Stimulated activated CD4-positive, alpha-beta T cell treated with anti-CD3 and anti-CD28 coated beads, Interleukin-1b, Interleukin-23, amount 100 ng/mL, for 24 hours (primary cell): ENCODE measurements around the gene PTPRJ.
A peak's percentile ranks its signal among the peaks of the same experiment; 100 is the strongest.
"Not testable (repeated sequence)": the region's sequence is repeated elsewhere in the genome, so short reads cannot be mapped to it uniquely, and the experiment has no call there.

Experiments used
- DNase-seq, 4 experiments: peaks; one replicate each; pipeline ENCODE4 v3.0.0-alpha.2; 2020; ENCODE audit warnings: low read depth in 4 of 4, low spot score in 1 of 4

The PTPRJ gene

GRCh38 chr11:47980088-47980906, at the start of gene PTPRJ:
Gene PTPRJ (plus strand): TSS chr11:47980559. CDS start chr11:47980913, 354 bp downstream.
- peak in 1 of 4 experiments; percentile 49 for DNase-seq

GRCh38 chr11:47932544-47932943, 47.8 kb upstream of the PTPRJ start:
- DNase-seq: no peak

- DNase-seq: not testable (repeated sequence)
Observed at GRCh38 chr11:47933797-47934196, 46.6 kb upstream of the PTPRJ start.

GRCh38 chr11:47938791-47939560, 41.4 kb upstream of the PTPRJ start:
- DNase-seq: no peak

- DNase-seq: no peak
Observed at GRCh38 chr11:47940904-47941649, 39.3 kb upstream of the PTPRJ start.

GRCh38 chr11:47941907-47942558, 38.3 kb upstream of the PTPRJ start:
- DNase-seq: no peak

GRCh38 chr11:47943721-47944586, 36.4 kb upstream of the PTPRJ start:
- no peak for DNase-seq

GRCh38 chr11:47944632-47945031, 35.7 kb upstream of the PTPRJ start:
- no peak for DNase-seq

- peak in 2 of 4 experiments; percentile 7 to 9 for DNase-seq
Observed at GRCh38 chr11:47946682-47947559, 33.4 kb upstream of the PTPRJ start.

GRCh38 chr11:47948137-47948536, 32.2 kb upstream of the PTPRJ start:
- DNase-seq: no peak

GRCh38 chr11:47949001-47949675, 31.2 kb upstream of the PTPRJ start:
- DNase-seq: not testable (repeated sequence)

GRCh38 chr11:47950396-47950795, 30.0 kb upstream of the PTPRJ start:
- DNase-seq: peak in 2 of 4 experiments; percentile 27 to 37

- not testable (repeated sequence) for DNase-seq
Observed at GRCh38 chr11:47951504-47951903, 28.9 kb upstream of the PTPRJ start.

- DNase-seq: no peak
Observed at GRCh38 chr11:47955061-47955755, 25.2 kb upstream of the PTPRJ start.

GRCh38 chr11:47960015-47960414, 20.3 kb upstream of the PTPRJ start:
- DNase-seq: no peak

GRCh38 chr11:47961383-47961782, 19.0 kb upstream of the PTPRJ start:
- DNase-seq: no peak

GRCh38 chr11:47964546-47964945, 15.8 kb upstream of the PTPRJ start:
- no peak for DNase-seq
